SK-N-SH (cell line): ENCODE measurements around the gene ONECUT1.

Experiments
- POLR2AphosphoS5 ChIP-seq: IDR thresholded peaks from 2 replicates; pipeline ENCODE4 v1.6.1; 2012; ENCODE audit warnings: low read depth, low read length
- RFX5 ChIP-seq: IDR thresholded peaks from 2 replicates; pipeline ENCODE4 v1.6.1; 2012; ENCODE audit warnings: mild to moderate bottlenecking, improper control_type of control experiment, low read length
- SMC3 ChIP-seq: IDR thresholded peaks from 2 replicates; pipeline ENCODE4 v1.6.1; 2012; ENCODE audit warnings: low read depth, low read length, improper control_type of control experiment
- YY1 ChIP-seq: IDR thresholded peaks from 2 replicates; pipeline ENCODE4 v1.4.0; 2012; ENCODE audit warnings: low read depth, mild to moderate bottlenecking
- TF ChIP-seq, protein P1 (sequence below): IDR thresholded peaks from 2 replicates; pipeline ENCODE4 v1.4.0; 2012; ENCODE audit warnings: low read depth, borderline replicate concordance
- TF ChIP-seq, protein P2 (sequence below): fragments of 200-600 bp; sonication (generic); IDR thresholded peaks from 2 replicates; pipeline ENCODE4 v1.6.1; 2017; ENCODE audit warnings: antibody characterized with exemption, mild to moderate bottlenecking, moderate library complexity

DNA sequence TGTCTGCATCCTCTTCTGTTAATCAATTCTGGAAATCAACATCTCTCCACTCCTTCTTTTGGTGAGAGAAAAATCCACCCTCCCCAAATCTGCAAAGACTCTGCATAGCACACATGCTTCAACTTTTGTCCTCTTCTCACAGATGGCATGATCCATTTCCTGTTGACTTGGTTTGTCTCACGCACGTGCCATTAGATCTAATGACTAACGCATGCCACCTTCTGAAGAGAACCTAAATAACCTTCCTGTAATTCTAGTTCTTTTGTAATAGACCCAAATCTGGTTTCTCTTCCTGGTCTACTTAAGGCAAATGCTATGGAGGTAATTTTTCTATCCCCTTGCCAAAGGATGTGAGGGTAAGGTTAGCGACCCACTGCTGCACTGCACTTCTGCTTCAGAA lies 60.0 kb downstream of the ONECUT1 start:
- TF ChIP-seq POLR2AphosphoS5 (no peak), RFX5 (no peak), YY1 (no peak), SMC3 (no peak)
- TF ChIP-seq, protein P1, sequence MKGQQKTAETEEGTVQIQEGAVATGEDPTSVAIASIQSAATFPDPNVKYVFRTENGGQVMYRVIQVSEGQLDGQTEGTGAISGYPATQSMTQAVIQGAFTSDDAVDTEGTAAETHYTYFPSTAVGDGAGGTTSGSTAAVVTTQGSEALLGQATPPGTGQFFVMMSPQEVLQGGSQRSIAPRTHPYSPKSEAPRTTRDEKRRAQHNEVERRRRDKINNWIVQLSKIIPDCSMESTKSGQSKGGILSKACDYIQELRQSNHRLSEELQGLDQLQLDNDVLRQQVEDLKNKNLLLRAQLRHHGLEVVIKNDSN, result no peak
- TF ChIP-seq, protein P2, sequence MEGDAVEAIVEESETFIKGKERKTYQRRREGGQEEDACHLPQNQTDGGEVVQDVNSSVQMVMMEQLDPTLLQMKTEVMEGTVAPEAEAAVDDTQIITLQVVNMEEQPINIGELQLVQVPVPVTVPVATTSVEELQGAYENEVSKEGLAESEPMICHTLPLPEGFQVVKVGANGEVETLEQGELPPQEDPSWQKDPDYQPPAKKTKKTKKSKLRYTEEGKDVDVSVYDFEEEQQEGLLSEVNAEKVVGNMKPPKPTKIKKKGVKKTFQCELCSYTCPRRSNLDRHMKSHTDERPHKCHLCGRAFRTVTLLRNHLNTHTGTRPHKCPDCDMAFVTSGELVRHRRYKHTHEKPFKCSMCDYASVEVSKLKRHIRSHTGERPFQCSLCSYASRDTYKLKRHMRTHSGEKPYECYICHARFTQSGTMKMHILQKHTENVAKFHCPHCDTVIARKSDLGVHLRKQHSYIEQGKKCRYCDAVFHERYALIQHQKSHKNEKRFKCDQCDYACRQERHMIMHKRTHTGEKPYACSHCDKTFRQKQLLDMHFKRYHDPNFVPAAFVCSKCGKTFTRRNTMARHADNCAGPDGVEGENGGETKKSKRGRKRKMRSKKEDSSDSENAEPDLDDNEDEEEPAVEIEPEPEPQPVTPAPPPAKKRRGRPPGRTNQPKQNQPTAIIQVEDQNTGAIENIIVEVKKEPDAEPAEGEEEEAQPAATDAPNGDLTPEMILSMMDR, result no peak
